MG63 (cell line): ENCODE measurements around the gene COL25A1. TPM values are rescaled to one million over a fixed set of nuclear protein-coding genes. Genes with fewer than 3 reads are reported as not detected.
"Not testable (repeated sequence)": the region's sequence is repeated elsewhere in the genome, so short reads cannot be mapped to it uniquely, and the experiment has no call there.

Experiments
- DNase-seq: peaks from one replicate; pipeline ENCODE4 v3.0.0-alpha.2; 2020
- H3K27me3 ChIP-seq: fragments of 250-450 bp; sonication (Bioruptor Pico); 2 replicates; pipeline ENCODE4 v1.5.1; 2020; ENCODE audit warnings: mild to moderate bottlenecking, moderate library complexity
- H3K36me3 ChIP-seq: fragments of 250-450 bp; sonication (Bioruptor Pico); 2 replicates; pipeline ENCODE4 v1.5.1; 2020; ENCODE audit warnings: mild to moderate bottlenecking, moderate library complexity
- H3K4me3 ChIP-seq: fragments of 250-450 bp; sonication (Bioruptor Pico); 2 replicates; pipeline ENCODE4 v1.5.1; 2020; ENCODE audit warnings: mild to moderate bottlenecking, moderate library complexity
- H3K9me3 ChIP-seq: fragments of 250-450 bp; sonication (Bioruptor Pico); 2 replicates; pipeline ENCODE4 v1.5.1; 2020; ENCODE audit warnings: mild to moderate bottlenecking, moderate library complexity
- total RNA-seq: library from RNA; depleted of rRNA; stranded (reverse); fragments of >200 nt; shearing (Covaris generic); gene quantifications from 2 replicates; pipeline ENCODE4 v1.2.3, GENCODE V29; 2014; ENCODE audit warnings: low replicate concordance

COL25A1 gene
- total RNA-seq, 1 experiment from 2014 or later: not detected

DNA sequence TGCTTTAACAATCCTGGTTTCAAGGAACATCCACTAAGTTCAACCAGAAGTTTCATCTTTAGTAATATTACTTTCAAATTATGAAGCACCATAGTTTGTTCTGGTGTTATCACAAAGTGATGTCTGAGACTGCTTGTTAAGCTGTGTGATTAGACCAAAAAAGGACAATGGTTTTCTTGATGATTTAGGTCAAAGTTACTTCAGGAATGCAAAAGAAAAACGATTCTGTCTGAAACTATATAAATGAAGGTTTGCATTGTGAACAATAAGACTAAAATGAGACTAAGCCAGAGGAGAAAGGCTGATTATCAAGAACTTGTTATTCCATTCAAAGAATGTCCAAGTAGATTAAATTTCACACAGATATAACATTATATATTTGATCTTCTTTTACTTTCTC, 417.2 kb downstream of the COL25A1 start:
- Histone ChIP-seq H3K36me3 (no peaks in the 10 kb centered on the region), H3K9me3 (no peaks in the 10 kb centered on the region), H3K27me3 (no peaks in the 10 kb centered on the region), H3K4me3 (no peak overlapping the region)
- no peak for DNase-seq

DNA sequence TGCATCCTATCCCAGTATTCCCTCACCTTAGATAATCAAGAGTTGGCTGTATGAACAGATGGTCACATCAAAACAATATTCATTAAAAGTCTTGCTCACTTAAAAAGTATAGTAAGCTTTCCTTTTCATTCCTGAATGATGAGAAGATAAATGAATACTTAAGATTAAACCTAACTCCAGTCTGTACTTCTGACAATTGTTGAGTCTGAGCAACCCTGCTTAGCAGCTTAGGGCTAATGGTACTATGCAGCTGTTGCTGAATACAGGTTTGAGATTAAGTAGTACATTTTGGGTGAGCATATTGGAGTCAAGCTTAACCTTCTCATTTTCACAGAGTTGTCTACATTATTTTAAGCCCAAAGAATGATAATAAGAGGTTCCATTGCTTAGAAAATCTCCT, 417.9 kb downstream of the COL25A1 start:
- no peak overlapping the region for H3K4me3 ChIP-seq
- no peaks in the 10 kb centered on the region for H3K36me3 ChIP-seq
- H3K27me3 ChIP-seq: no peaks in the 10 kb centered on the region
- DNase-seq: no peak
- H3K9me3 ChIP-seq: no peaks in the 10 kb centered on the region

DNA sequence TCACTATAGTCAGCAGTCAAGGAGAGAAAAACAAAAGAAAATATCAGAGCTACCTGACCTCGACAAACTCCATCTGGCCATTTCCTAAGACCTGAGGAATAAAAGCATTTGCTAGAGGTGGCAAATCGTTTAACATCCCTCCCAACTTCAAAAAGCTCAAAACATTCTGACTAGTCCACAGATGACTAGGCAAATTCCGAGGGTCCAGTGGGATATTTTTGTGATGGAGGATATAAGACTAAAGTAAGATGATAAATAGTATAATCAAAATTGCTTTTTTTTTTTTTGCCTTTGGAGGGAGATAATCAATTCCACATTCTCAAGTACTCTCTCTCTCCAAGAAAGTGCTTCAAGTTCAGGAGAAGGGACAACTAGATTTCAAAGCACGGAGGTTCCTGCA, 420.5 kb downstream of the COL25A1 start:
- Histone ChIP-seq H3K36me3 (no peaks in the 10 kb centered on the region), H3K9me3 (no peaks in the 10 kb centered on the region), H3K27me3 (no peaks in the 10 kb centered on the region), H3K4me3 (no peak overlapping the region)
- no peak for DNase-seq

DNA sequence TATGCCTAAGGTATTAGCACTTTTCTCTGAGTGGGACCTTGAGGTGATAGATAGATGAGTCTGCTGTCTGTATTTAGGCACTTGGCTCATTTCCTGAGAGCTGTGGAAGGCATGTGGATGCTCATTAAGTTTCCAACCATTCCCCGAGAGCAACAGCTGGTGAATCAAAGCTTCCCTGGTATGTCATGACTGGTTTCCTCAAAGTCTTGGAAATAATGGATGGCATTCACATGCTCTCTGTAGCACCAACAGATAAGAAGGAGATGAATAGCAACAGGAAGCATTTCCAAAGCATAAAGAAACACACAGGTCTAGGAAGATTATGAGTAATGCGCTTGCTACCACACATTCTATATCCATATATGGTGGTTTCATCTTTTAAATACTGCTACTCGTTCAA, 421.3 kb downstream of the COL25A1 start:
- DNase-seq: no peak
- Histone ChIP-seq H3K36me3 (no peaks in the 10 kb centered on the region), H3K27me3 (no peaks in the 10 kb centered on the region), H3K9me3 (no peaks in the 10 kb centered on the region), H3K4me3 (no peak overlapping the region)

DNA sequence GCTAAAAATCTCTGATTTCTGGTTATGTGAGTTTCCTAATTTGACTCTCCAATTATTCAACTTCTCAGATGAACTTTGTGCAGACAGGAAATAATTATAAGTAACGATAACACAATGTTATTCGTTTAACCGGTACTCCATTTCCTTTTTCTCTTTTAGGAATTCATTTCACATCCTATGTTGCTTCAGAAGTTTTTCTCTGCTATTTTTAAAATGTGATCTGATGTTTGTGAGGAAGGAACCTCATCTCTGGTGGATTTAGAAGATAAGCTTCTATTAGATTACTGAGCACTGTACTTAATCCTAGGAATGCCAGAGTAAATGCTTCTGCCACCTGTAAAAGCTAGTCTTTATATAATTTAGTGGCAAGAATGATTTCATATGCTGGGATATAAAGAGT, 423.7 kb downstream of the COL25A1 start:
- Histone ChIP-seq H3K36me3 (no peaks in the 10 kb centered on the region), H3K27me3 (no peaks in the 10 kb centered on the region), H3K9me3 (no peaks in the 10 kb centered on the region), H3K4me3 (no peak overlapping the region)
- DNase-seq: no peak

DNA sequence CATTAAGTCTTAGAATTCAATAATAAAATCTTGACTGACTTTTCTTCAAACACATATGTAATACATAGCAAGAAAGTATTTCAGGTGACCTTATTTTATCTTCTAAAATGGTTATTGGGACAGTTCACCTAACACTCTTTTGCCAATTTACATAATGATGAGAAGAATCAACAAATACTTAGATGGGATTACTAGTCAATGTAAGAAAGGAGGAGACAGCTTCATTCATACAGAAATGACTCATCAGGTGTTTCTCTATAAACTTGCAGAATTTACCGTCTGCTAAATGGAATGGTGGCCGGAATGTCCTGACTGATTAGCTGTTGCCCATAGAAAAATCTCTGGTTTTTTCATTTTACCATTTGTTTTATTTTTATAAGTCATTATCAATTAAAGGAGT, 424.6 kb downstream of the COL25A1 start:
- no peak for DNase-seq
- no peaks in the 10 kb centered on the region for H3K36me3 ChIP-seq
- H3K9me3 ChIP-seq: no peaks in the 10 kb centered on the region
- H3K27me3 ChIP-seq: no peaks in the 10 kb centered on the region
- H3K4me3 ChIP-seq: no peak overlapping the region

DNA sequence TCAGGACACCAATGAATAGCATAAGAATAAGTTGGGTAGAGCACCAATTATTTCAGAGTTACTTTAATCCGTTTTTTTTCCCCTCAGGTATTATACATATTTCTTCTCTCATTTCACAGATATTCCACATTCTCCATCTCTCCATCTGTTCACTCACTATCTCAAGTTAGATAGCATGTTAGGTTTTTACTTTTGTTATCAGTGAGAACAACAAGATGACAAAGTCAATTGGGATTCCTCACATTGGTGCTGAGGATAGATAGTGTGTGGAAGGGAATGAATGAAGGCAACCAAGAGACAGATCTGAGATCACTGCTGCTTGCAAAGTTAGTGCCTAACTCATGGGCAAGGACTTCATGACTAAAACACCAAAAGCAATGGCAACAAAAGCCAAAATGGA, 427.7 kb downstream of the COL25A1 start:
- Histone ChIP-seq H3K27me3 (no peaks in the 10 kb centered on the region), H3K4me3 (no peak overlapping the region), H3K9me3 (no peaks in the 10 kb centered on the region), H3K36me3 (no peaks in the 10 kb centered on the region)
- no peak for DNase-seq

DNA sequence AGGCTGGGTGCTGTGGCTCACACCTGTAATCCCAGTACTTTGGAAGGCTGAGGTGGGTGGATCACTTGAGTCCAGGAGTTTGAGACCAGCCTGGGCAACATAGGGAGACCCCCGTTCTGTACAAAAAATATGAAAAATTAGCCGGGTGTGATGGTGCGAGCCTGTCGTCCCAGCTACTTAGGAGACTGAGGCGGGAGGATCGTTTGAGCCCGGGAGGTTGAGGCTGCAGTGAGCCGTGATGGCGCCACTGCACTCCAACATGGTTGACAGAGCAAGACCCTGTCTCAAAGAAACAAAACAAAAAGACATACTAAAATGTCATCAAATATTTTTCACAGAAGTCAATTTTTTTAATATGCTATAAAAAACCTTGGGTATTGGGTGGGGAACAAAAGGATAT, 432.5 kb downstream of the COL25A1 start:
- H3K36me3 ChIP-seq, DNase-seq, H3K4me3 ChIP-seq, H3K9me3 ChIP-seq, H3K27me3 ChIP-seq: not testable (repeated sequence)

DNA sequence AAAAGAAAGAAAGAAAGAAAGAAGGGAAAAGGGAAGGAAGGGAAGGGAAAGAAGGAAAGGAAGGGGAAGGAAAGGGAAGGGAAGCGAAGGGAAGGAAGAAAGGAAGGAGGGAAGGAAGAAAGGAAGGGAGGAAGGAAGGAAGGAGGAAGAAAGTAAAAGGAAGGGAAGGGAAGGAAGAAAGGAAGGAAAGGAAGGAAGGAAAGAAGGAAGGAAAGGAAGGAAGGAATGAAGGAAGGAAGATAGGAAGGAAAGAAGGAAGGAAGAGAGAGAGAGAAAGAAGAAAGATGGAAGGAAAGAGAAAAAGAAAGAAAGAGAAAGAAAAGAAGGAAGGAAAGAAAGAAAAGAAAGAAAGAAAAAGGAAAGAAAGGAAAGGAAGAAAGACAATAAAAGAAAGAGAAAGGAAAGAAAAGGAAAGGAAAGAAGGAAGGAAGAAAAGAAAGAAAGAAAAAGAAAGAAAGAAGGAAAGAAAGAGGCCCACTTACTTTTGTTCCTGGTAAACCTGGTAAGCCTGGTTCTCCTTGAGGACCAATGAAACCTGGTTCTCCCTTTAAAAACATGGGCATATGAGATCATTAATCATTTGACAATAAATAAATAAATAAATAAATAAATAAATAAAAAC, 433.7 kb downstream of the COL25A1 start:
- Histone ChIP-seq H3K9me3 (no peaks in the 10 kb centered on the region), H3K4me3 (no peak overlapping the region), H3K36me3 (no peaks in the 10 kb centered on the region), H3K27me3 (no peaks in the 10 kb centered on the region)
- DNase-seq: no peak

DNA sequence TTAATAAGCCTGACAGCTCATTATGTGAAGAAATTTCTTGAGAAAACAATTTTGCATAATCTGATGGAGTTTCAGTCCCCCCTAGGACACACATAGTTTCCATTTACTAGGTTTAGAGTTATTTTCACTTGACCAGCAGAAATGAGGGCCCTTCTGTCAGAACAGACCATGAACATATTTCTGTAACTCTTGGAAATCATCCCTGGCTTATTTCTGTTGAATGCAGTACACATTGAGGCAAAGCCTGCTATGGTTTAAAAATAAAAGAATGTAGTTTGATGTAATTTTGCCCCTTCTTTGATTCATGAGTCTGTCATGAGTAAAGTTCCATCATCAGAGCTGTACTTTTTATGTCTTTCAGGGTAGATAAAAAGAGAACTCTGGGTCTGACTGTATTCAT, 435.0 kb downstream of the COL25A1 start:
- no peaks in the 10 kb centered on the region for H3K36me3 ChIP-seq
- H3K9me3 ChIP-seq: no peaks in the 10 kb centered on the region
- no peak overlapping the region for H3K4me3 ChIP-seq
- DNase-seq: no peak
- no peaks in the 10 kb centered on the region for H3K27me3 ChIP-seq

DNA sequence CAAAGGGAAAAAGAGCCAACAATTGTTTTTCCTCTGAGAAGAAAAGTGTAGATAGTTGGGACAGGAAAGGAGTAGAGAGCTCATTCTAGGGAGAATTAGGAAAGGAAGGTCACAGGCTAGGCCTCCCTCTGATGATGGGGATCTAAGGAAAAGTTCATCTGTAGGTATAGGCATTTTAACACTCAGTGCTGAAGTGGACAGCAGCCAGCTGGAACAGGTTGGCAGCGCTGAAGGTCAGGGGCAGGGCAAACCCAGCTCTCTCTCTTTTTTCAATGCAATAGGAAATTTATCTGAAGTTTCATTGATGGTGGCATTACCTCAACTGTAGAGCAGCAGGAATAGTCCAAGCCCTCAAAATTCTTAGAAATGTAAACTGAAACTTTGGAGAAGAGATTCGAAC, 441.1 kb downstream of the COL25A1 start:
- no peak overlapping the region for H3K4me3 ChIP-seq
- H3K9me3 ChIP-seq: no peaks in the 10 kb centered on the region
- H3K36me3 ChIP-seq: no peaks in the 10 kb centered on the region
- H3K27me3 ChIP-seq: no peaks in the 10 kb centered on the region
- DNase-seq: peak; percentile 1

DNA sequence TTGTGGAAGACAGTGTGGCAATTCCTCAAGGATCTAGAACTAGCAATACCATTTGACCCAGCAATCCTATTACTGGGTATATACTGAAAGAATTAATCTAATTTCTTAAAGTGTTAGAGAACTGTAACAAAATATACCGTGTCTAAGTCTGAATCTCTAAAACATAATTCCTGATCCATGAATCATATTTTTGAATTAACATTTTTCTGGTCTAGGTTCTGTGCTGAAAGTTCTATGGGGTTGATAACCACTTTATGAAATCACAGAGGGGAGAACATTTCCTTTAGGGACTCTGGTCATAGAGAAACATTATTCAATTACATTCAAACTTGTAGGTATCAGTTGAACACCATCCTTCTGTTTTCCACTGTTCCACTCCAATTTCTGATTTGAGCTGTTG, 447.7 kb downstream of the COL25A1 start:
- no peaks in the 10 kb centered on the region for H3K9me3 ChIP-seq
- no peaks in the 10 kb centered on the region for H3K27me3 ChIP-seq
- H3K36me3 ChIP-seq: no peaks in the 10 kb centered on the region
- no peak overlapping the region for H3K4me3 ChIP-seq
- DNase-seq: no peak

DNA sequence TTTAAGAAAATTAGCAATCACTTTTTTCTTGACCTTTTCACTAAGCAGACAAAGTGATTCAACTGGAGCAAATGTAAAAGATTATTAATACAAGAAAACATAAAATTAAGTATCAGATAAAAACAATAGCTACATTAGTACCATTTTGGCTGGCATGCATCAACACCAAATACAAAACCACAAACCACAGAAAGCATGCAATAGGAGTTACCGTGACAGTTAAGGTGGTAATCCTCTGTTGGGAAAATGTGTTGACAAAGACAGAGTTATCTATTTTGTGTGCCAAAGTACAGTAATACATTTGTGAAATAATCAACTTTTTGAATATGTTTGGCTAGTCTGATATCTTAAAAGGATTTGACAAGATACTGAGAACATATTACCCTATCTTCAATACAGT, 449.8 kb downstream of the COL25A1 start:
- DNase-seq: no peak
- no peaks in the 10 kb centered on the region for H3K36me3 ChIP-seq

DNA sequence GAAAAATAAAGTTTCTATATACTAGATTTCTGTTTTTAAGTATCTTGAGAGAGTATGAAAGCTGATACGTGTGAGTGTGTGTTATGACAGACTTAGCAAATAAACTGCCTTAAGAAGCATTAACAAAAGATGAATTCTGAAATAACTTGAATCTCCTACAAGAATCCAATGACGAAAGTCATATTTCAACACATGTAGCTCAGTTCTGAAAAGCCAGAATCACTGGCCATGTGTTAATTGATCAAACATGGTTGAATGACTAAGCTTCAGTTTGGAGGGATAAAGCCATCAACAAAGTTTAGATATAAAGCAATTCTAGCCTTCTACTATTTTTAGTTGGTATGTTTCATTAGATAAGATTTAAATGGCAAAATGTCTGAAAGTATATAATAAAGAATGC, 451.1 kb downstream of the COL25A1 start:
- H3K4me3 ChIP-seq: no peak overlapping the region
- no peak for DNase-seq
- H3K27me3 ChIP-seq: no peaks in the 10 kb centered on the region
- no peaks in the 10 kb centered on the region for H3K9me3 ChIP-seq
- no peaks in the 10 kb centered on the region for H3K36me3 ChIP-seq

More for the DNA sequence above, 449.8 kb downstream of the COL25A1 start:
- Histone ChIP-seq H3K9me3 (no peaks in the 10 kb centered on the region), H3K27me3 (no peaks in the 10 kb centered on the region), H3K4me3 (no peak overlapping the region)

DNA sequence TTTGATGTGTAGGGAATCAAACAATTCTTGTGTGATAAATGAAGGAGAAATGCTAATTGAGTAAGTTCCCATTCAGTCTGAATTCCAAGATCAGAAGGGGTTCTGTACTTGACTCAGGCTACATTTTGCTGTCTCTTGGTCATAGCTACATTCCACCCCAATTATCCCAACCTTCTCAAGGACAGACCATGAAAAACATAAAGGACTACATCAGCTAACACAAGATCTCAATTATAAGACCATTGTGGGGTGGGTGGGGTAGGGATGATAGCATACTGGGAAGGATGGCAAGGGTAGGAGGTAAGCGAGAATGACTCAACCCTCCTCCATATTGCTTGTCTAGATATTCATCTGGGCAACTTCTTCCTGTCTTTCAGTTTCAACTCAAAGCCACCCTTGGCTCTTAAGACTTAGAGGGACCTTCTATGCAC, 452.2 kb downstream of the COL25A1 start:
- no peaks in the 10 kb centered on the region for H3K27me3 ChIP-seq
- H3K36me3 ChIP-seq: no peaks in the 10 kb centered on the region
- DNase-seq: no peak
- H3K4me3 ChIP-seq: no peak overlapping the region
- H3K9me3 ChIP-seq: no peaks in the 10 kb centered on the region

DNA sequence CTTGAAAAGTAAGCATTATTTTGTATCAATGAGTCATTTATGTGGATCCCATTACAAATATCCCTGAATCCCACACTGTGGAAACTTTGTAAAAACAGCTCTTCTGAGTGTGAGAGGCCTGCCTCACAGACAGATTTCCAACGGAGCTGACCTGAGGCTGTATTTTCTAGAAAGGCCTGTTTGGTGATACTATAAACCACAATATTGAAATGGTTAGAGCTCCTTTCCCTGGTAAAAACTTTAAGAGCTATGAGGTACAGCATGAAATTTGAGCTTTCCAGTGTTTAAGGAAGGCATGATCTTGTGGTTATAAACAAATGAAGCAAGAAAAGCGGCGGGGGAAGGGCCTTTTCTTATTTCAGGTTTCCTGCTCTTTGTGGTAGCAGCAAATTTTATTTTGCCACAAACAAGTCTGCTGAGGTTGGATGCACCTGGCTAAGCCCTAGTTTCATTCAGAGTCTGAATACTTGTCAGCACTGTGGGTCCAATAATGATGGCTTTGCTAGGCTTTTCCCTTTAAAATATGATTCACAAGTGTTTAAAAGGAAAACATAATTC, 452.8 kb downstream of the COL25A1 start:
- DNase-seq: peak; percentile 2
- Histone ChIP-seq H3K9me3 (no peaks in the 10 kb centered on the region), H3K27me3 (no peaks in the 10 kb centered on the region), H3K4me3 (no peak overlapping the region), H3K36me3 (no peaks in the 10 kb centered on the region)

DNA sequence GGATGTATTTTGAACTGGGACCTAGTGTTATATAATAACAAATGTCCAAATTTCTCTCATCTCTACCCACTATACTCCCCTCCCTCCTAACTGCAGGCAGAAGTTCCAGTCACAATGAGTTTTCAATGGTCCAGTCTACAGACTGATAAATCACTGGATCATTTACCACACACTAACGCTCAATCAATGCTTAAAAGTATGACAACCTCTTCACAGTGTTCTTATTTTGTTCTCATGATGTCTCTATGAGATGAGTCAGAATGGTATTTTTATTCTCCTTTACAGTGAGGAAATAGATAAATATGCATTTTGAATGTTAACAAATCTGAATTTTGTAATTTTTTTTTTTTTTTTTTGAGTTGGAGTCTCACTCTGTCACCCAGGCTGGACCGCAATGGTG, 455.9 kb downstream of the COL25A1 start:
- Histone ChIP-seq H3K4me3 (no peak overlapping the region), H3K27me3 (no peaks in the 10 kb centered on the region), H3K9me3 (no peaks in the 10 kb centered on the region), H3K36me3 (no peaks in the 10 kb centered on the region)
- DNase-seq: no peak

DNA sequence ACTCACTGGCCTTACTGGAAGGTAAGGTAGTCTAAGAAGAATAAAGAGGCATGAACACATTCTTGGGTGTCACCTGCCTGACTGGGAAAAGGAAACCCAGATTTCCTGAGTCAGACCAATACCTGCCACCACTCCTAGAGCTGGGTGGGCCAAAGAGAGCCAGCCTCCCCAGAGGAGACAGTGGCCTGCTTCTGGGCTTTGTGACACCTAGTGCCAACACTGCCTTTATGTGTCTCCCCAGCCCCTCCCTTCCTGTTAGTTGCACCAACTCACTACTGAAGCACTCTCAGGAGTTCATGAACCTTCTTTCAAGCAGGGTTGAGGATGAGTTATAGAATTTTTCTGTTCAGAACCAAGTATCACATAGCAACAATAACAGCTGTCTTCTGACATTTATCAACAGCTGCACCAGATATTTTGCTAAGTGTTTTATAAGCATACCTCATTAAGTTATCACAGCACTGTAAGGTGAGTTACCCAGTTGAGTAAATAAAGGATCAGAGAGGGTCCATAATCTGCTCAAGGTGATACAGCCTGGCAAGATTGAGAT, 462.0 kb downstream of the COL25A1 start:
- H3K27me3 ChIP-seq: no peaks in the 10 kb centered on the region
- no peaks in the 10 kb centered on the region for H3K36me3 ChIP-seq
- no peaks in the 10 kb centered on the region for H3K9me3 ChIP-seq
- DNase-seq: no peak
- H3K4me3 ChIP-seq: no peak overlapping the region
